ENCODE data around the gene NHSL2. TPM values are rescaled to one million over a fixed set of nuclear protein-coding genes. Genes with fewer than 3 reads are reported as not detected.

NHSL2 gene
- total RNA-seq, 1 experiment from 2014 or later = not detected

- no peak for DNase-seq (ENCODE audit: low spot score)
These were observed 79.9 kb downstream of the NHSL2 start for GRCh38 chrX:71990518-71990917.

- no peak for DNase-seq (ENCODE audit: low spot score)
These were observed 80.5 kb downstream of the NHSL2 start for GRCh38 chrX:71991164-71991563.

DNA sequence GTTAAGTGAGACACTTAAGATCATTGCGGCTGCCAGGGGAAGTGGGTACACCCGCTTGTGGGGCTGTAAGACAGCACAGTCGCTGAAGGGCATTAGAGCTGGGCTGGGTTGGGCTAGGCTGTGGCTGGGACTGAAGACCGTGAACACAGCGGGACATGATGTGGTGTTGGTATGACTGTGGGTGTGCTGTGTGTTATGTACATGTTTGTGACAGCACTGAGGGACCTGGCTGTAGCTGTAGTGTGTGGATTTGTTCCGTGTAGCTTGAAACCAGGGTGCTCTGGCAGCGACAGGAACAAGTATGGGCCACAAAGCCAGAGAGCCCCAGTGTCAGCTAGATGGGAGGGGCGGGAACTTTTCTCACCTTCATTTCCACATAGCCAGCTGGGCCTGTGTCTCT lies 82.1 kb downstream of the NHSL2 start:
- DNase-seq (ENCODE audit: low spot score) = no peak

DNA sequence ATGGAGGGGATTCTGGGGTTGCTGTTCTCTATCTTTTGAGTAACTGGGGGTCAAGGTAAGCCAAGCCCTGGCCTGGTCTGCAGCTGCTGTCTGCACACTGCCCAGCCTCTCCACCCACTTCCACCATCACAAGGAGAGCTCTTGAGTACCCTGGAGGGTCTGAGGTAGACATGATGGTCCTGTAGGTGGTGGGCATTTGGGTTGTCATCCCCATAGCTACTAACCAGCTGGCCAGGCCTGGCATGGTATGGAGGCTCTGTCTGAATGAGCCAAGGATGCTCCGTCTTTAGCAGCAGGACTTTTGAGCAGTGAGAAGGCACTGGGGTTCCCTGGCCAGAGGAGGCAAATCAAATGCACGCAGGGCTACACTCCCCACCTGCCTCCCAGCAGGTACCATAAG lies 82.7 kb downstream of the NHSL2 start:
- no peak for DNase-seq (ENCODE audit: low spot score)

DNA sequence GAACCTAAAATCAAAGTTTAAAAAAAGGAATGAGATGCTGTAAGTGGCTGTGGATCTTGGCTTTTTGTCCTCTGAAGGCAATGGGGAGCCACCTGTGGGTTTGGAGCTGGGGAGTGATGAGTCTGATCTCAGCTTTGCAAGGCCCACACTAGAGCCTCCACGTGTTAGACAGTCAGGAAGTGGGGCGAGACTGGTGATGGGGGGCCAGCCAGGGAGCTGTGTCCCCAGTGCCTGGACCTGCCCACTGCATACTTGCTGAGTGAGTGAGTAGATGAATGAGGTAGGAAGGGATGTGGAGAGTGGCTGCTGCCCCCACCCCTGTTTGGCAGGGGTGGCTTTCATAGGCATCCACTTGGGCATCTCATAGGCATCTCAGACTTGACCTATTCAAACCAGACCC lies 84.0 kb downstream of the NHSL2 start:
- no peak for DNase-seq (ENCODE audit: low spot score)

DNA sequence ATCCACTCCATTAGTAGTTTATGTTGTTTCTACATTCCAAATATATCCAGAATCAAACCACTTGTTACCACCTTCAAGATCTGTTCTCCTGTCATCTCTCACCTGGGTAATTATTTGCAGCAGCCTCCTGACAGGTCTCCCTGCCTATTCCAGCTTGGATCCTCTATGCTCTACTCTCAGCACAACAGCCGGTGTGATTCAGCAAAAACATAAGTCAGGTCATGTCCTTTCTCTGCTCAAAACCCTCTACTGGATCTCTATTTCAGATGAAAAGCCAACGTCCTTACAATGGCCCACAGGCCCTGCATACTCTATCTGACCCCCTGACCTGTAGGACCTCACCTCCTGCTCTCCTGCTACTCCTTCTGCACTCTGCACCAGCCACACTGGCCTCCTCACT lies 84.5 kb downstream of the NHSL2 start:
- DNase-seq (ENCODE audit: low spot score) = no peak

DNA sequence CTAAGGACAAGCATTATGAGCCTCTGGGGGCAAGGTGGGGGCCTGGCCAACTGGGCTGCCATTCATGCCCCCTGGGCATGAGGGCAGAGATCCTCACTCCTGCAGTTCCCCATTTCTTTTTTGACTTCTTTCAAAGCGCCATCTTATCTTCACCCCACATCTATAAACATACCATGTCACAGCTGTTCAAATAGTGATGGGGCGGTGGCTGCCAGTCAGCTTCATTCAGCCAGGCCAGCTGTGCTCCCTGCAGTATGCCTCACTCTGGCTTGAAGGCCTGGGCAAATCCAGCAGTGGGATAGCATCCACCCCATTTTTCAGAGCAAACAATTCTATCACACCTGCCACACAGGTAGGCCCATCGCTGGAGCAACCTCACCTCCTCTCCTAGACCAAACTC lies 85.5 kb downstream of the NHSL2 start:
- no peak for DNase-seq (ENCODE audit: low spot score)

GRCh38 chrX:71996826-71997225 lies 86.2 kb downstream of the NHSL2 start:
- DNase-seq (ENCODE audit: low spot score) = no peak

DNA sequence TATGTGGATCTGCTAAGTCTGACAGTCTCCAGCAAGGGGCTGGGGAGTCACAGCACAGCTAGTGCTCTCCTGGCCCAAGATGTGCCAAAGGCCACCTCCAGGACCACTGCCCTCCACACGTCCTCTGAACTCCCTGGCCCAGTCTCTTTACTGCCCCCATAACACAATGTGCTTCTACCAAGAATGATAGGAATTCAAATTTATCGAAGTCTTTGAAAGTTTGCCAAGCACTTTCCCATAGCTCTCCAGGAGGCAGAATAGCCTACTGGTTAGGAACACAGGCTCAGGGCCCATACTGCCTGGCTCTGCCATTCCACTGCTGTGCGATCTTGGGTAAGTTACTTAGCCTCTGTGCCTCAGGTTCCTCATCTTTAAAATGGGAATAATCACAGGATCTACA lies 86.7 kb downstream of the NHSL2 start:
- no peak for DNase-seq (ENCODE audit: low spot score)

DNA sequence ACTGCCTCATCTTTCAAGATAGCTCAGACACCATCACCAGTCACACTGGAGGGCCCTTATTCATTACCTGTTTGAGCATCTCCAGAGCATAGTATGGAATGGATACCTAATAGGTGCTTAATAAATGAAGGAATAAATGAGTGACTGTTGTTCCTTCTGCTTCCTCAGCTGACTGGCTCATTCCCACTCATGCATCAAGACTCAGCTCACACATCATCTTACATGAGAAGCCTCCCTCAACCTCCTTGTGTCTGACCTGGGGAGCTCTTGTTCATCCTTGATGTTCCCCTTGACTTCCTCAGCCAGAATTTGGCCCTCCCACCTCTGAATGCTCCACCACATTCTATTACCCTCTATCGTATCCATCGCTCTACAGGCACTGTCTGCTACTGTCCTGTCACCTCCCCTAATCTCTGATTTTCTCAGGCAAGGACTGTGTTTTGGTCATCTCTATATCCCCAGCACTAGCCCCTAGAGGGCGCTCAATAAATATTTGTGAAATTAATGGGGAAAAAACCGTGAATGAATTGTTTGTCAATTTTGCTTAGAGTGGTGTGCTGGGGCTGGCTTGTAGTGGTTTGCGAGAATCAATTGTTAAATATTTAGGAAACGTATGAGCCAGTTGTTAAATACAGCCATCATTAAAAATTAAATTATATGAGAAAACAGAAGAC lies 88.3 kb downstream of the NHSL2 start:
- DNase-seq (ENCODE audit: low spot score) = peak; percentile 68

GRCh38 chrX:71999535-71999934 lies 88.9 kb downstream of the NHSL2 start:
- DNase-seq (ENCODE audit: low spot score) = no peak

- DNase-seq (ENCODE audit: low spot score) = no peak
These were observed 90.8 kb downstream of the NHSL2 start for GRCh38 chrX:72001471-72001870.

DNA sequence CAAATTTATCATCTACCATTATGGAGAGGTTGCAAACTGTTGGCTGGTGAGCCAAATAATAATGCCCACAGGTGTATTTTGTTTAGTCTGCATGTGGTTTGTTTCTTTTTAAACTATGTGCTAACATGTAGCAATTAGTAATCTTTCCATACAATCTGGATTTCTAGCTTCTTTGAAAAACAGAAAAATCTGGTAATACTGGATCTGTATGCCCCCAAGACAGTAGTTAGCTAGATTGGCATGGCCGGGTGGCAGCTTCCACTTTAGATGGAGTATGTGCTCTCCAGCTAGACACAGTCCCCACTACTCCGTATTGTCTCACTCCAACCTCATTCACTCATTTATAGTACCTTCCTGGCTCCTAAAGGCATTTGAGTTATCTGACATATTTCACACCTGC lies 91.3 kb downstream of the NHSL2 start:
- no peak for DNase-seq (ENCODE audit: low spot score)

DNA sequence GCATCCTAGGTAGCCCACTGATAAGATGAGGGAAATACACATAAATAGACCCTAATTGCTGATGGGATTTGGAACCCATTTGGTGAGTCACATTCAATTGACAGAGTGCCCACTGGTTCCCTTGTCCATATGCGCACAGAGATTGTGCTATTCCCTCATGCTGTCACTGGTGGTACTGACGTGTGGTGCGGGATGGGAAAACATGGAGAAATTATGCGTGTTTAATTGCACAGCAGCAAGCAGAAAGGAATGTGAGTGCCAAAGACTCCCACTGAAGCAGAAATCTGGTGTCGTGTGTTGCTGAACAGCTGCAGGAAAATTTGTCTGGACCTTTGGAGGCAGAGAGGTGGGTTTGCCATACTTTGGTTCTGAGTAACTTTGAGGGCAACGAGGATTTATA lies 92.2 kb downstream of the NHSL2 start:
- no peak for DNase-seq (ENCODE audit: low spot score)

DNA sequence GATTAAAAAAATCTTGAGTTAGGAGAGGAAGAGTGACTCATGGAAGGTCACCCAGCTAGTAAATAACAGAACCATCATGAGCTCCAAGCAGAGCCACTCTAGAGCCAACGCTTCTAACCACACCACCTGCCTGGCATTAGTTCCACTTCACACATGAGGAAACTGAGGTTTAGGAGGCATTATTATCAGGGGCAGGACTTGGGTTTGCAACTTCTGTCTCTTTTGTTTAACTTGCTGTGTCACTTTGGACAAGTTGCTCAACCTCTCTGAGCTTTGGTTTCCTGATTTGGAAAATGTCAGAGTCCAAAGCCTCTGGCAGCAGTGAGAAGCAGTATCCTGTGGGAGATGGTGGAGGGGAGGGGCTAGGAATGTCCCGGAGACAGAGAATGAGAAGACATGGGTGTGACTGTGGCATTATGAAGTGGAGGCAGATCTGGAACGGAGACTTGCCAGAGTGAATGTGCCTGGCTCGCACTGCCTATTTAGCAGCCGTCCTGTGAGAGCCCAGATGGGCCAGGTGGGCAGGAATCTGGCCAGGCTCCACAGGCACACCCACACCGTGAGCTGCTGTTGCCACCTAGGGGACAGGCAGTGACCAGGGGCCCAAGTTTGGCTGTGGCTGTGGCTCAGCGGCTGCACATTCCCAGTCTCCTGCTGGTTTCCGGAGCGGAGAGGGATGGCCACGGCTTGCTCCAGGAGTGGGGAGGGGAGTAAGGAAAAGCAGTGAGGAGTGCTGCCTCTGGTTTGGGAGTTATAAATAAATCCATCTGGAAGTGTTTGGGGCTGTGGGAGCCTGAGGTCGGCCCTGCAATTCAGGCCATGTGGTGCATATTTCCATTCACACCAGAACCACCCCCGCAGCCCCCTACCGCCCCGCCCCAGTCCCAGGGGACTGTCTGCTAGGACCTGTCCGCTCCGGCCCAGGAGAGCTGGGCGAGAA lies 93.4 kb downstream of the NHSL2 start:
- no peak for DNase-seq (ENCODE audit: low spot score)

GRCh38 chrX:72005046-72005445 lies 94.4 kb downstream of the NHSL2 start:
- no peak for DNase-seq (ENCODE audit: low spot score)

GRCh38 chrX:72006461-72006860 lies 95.8 kb downstream of the NHSL2 start:
- DNase-seq (ENCODE audit: low spot score) = no peak

GRCh38 chrX:72009731-72010130 lies 99.1 kb downstream of the NHSL2 start:
- DNase-seq (ENCODE audit: low spot score) = no peak

GRCh38 chrX:72011734-72012133 lies 101.1 kb downstream of the NHSL2 start:
- no peak for DNase-seq (ENCODE audit: low spot score)

DNA sequence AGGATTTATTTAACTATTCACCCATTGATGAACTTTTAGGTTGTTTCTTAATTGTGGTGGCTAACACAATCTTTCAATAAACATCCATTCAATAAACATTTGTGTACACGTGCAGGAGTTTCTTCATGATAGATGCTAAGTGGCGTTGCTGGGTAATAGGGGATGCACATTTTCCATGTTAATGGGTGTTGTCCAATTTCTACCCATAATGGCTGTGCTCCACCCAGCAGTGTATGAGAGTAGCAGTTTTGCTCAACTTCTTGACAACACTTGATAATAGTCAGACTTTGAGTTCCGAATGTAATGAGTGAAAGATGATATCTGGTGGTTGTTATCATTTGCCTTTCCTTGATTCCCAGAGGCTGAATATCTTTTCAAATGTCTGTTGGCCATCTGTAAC lies 104.7 kb downstream of the NHSL2 start:
- no peak for DNase-seq (ENCODE audit: low spot score)

DNA sequence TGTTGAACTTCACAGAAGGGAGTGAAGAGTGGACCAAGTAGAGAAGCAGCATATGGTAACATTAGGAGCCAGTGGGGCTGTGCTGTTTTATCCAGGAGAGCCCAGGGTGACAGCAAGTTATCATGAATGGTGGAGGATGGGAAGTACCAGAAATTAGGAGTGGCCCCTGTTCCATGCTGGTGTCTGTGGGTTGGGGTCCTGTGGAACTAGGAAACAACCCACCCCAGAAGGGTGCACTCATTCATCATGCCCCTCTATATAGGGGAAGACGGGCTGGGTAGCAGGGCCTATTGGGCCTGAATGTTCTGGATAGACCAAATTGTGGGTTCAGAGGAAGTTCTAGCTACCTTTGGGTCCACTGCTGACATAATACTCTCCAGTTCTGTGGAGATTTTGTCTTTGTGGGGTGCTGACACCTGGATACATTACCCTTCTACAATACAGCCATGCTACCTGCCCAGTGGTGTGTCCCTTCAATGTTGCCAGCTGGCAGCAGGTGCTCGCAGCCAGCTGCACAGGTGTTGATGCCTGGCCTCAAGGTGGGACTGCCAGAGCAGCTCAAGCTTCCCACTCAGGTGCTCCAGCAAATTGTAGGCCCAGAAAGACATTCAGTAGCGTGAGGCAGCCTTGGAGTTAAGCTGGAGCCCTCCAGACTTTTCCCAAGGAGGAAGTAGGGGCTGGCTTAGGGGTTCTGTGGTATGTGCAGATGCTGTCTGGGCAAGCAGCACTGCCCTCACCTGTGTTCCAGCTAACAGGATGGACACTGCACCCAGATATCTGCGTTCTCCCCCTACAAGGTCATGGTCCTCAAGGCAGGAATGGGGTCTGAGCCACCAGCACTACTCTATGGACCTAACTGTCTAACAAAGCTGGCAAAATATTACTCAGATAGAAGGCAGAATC lies 106.5 kb downstream of the NHSL2 start:
- no peak for DNase-seq (ENCODE audit: low spot score)
